ENCODE measurements around the gene ASPHD1.

- TF ChIP-seq CTCF (IDR thresholded peaks at IDR 0.05) = no peak
- no peak for TF ChIP-seq POLR2A (IDR thresholded peaks at IDR 0.05)
- no peak for TF ChIP-seq POLR2AphosphoS5 (IDR thresholded peaks at IDR 0.05)
These were observed 24.1 kb upstream of the ASPHD1 start for GRCh38 chr16:29876217-29876593.

Measured in transverse colon (tissue), 4 donors.